HepG2 (cell line): ENCODE data around the gene TYMP. TPM values are rescaled to one million over a fixed set of nuclear protein-coding genes. Genes with fewer than 3 reads are reported as not detected.

Experiments used
- ATRX ChIP-seq: sonication (generic); formaldehyde crosslinking; IDR thresholded peaks from 2 replicates; pipeline ENCODE4 v1.4.0; 2020; ENCODE audit warnings: missing genetic modification reagents, borderline replicate concordance
- CC2D1A ChIP-seq: sonication (generic); formaldehyde crosslinking; IDR thresholded peaks from 2 replicates; pipeline ENCODE4 v1.8.1; 2023; ENCODE audit warnings: mild to moderate bottlenecking, missing genetic modification reagents
- ELF4 ChIP-seq: sonication (generic); formaldehyde crosslinking; IDR thresholded peaks from 2 replicates; pipeline ENCODE4 v1.5.0; 2020; ENCODE audit warnings: missing genetic modification reagents, mild to moderate bottlenecking, moderate library complexity, borderline replicate concordance
- FOXK1 ChIP-seq: sonication (generic); formaldehyde crosslinking; IDR thresholded peaks from 2 replicates; pipeline ENCODE4 v1.4.0; 2020; ENCODE audit warnings: low read depth, missing genetic modification reagents, borderline replicate concordance
- GABPA ChIP-seq, 2 experiments: IDR thresholded peaks; 2 replicates each; pipeline ENCODE4 v1.6.1; 2011 to 2016; ENCODE audit warnings: low read depth in 2 of 2, low read length in 1 of 2, missing biosample characterization in 1 of 2, missing genetic modification characterization in 1 of 2
- GABPB1 ChIP-seq: IDR thresholded peaks from 2 replicates; pipeline ENCODE4 v1.6.1; 2016; ENCODE audit warnings: mild to moderate bottlenecking, missing genetic modification reagents, moderate library complexity, missing compliant biosample characterization
- GATAD2A ChIP-seq: IDR thresholded peaks from 2 replicates; pipeline ENCODE4 v1.6.1; 2016
- HIVEP1 ChIP-seq: sonication (generic); formaldehyde crosslinking; IDR thresholded peaks from 2 replicates; pipeline ENCODE4 v1.4.0; 2020; ENCODE audit warnings: mild to moderate bottlenecking, missing genetic modification reagents
- IRF2 ChIP-seq: IDR thresholded peaks from 2 replicates; pipeline ENCODE4 v1.6.1; 2018; ENCODE audit warnings: missing genetic modification reagents, missing compliant biosample characterization
- KLF12 ChIP-seq: sonication (generic); formaldehyde crosslinking; IDR thresholded peaks from 2 replicates; pipeline ENCODE4 v1.4.0; 2020; ENCODE audit warnings: missing genetic modification reagents, borderline replicate concordance
- MXI1 ChIP-seq: IDR thresholded peaks from 3 replicates; pipeline ENCODE4 v1.6.1; 2012; ENCODE audit warnings: low read depth, low read length, inconsistent platforms, borderline replicate concordance
- NFE2L1 ChIP-seq: sonication (generic); formaldehyde crosslinking; IDR thresholded peaks from 2 replicates; pipeline ENCODE4 v1.4.0; 2020; ENCODE audit warnings: missing genetic modification reagents, mild to moderate bottlenecking, borderline replicate concordance
- PRPF4 ChIP-seq: fragments of 200-400 bp; formaldehyde crosslinking; IDR thresholded peaks from 2 replicates; pipeline ENCODE4 v1.6.1; 2016; ENCODE audit warnings: low read length, low read depth; ENCODE audit not compliant: poor library complexity, severe bottlenecking
- RBFOX2 ChIP-seq: fragments of 200-400 bp; formaldehyde crosslinking; IDR thresholded peaks from 2 replicates; pipeline ENCODE4 v1.6.1; 2017; ENCODE audit warnings: low read depth, mild to moderate bottlenecking, low read length
- RFX5 ChIP-seq: IDR thresholded peaks from 2 replicates; pipeline ENCODE4 v1.6.1; 2011; ENCODE audit warnings: low read depth, low read length, improper control_type of control experiment
- RXRA ChIP-seq: sonication (generic); formaldehyde crosslinking; IDR thresholded peaks from 2 replicates; pipeline ENCODE4 v1.5.1; 2020; ENCODE audit warnings: missing genetic modification reagents
- SMAD9 ChIP-seq: sonication (generic); formaldehyde crosslinking; IDR thresholded peaks from 2 replicates; pipeline ENCODE4 v1.5.1; 2020; ENCODE audit warnings: mild to moderate bottlenecking, missing genetic modification reagents
- SSRP1 ChIP-seq: IDR thresholded peaks from 2 replicates; pipeline ENCODE4 v1.6.1; 2016; ENCODE audit warnings: control low read depth
- ZFP1 ChIP-seq: IDR thresholded peaks from 2 replicates; pipeline ENCODE4 v1.6.1; 2016
- ZNF205 ChIP-seq: IDR thresholded peaks from 2 replicates; pipeline ENCODE4 v1.6.1; 2018; ENCODE audit warnings: missing biosample characterization, missing genetic modification reagents
- ZNF256 ChIP-seq: sonication (generic); formaldehyde crosslinking; conservative IDR thresholded peaks from 2 replicates; pipeline ENCODE4 v1.4.0; 2020; ENCODE audit warnings: missing genetic modification reagents
- ZNF331 ChIP-seq: sonication (generic); formaldehyde crosslinking; IDR thresholded peaks from 2 replicates; pipeline ENCODE4 v1.4.0; 2020; ENCODE audit warnings: missing genetic modification reagents
- ZNF33A ChIP-seq: sonication (generic); formaldehyde crosslinking; IDR thresholded peaks from 2 replicates; pipeline ENCODE4 v1.5.1; 2020; ENCODE audit warnings: missing genetic modification reagents, mild to moderate bottlenecking, moderate library complexity, borderline replicate concordance
- ZNF430 ChIP-seq: sonication (generic); formaldehyde crosslinking; IDR thresholded peaks from 2 replicates; pipeline ENCODE4 v1.9.0; 2021; ENCODE audit warnings: mild to moderate bottlenecking, missing genetic modification reagents
- ZNF563 ChIP-seq: sonication (generic); formaldehyde crosslinking; IDR thresholded peaks from 2 replicates; pipeline ENCODE4 v1.8.0; 2022; ENCODE audit warnings: mild to moderate bottlenecking, moderate library complexity, missing genetic modification reagents
- ZNF747 ChIP-seq: sonication (generic); formaldehyde crosslinking; IDR thresholded peaks from 2 replicates; pipeline ENCODE4 v1.8.1; 2023; ENCODE audit warnings: missing genetic modification reagents, mild to moderate bottlenecking, borderline replicate concordance
- polyA plus RNA-seq, 8 experiments: library from polyadenylated mRNA; depleted of rRNA in 3 of 8; stranded (reverse) in 7 of 8; unstranded in 1 of 8; fragments of >200 nt; fragmentation: Illumina TruSeq in 4 of 8; extraction: Trizol in 4 of 8; gene quantifications; 2 replicates each; pipeline versions ENCODE4 v1.2.1 to v1.2.3, GENCODE V29; 2011 to 2016; ENCODE audit warnings: low read depth in 4 of 8, missing spikeins in 1 of 8, mixed read lengths in 1 of 8; ENCODE audit not compliant: insufficient read depth in 1 of 8
- total RNA-seq, 5 experiments: library from RNA; depleted of rRNA; stranded (reverse); fragments of >200 nt; fragmentation: Illumina TruSeq; extraction: Trizol; gene quantifications; 2 replicates each; pipeline ENCODE4 v1.2.3, GENCODE V29; 2016; ENCODE audit warnings: low read depth in 1 of 5
- TF ChIP-seq, protein P1 (sequence below): sonication (generic); formaldehyde crosslinking; IDR thresholded peaks from 2 replicates; pipeline ENCODE4 v1.4.0; 2020; ENCODE audit warnings: mild to moderate bottlenecking, missing genetic modification reagents
- TF ChIP-seq, protein P2 (sequence below): sonication (generic); formaldehyde crosslinking; IDR thresholded peaks from 2 replicates; pipeline ENCODE4 v1.4.0; 2020; ENCODE audit warnings: missing genetic modification reagents, borderline replicate concordance

TYMP gene
- total and polyA plus RNA-seq, 2 of the 13 experiments (the other 11 are each of a cell fraction or from before 2014, with no cell fraction given): 3.9 to 4.3 TPM

DNA sequence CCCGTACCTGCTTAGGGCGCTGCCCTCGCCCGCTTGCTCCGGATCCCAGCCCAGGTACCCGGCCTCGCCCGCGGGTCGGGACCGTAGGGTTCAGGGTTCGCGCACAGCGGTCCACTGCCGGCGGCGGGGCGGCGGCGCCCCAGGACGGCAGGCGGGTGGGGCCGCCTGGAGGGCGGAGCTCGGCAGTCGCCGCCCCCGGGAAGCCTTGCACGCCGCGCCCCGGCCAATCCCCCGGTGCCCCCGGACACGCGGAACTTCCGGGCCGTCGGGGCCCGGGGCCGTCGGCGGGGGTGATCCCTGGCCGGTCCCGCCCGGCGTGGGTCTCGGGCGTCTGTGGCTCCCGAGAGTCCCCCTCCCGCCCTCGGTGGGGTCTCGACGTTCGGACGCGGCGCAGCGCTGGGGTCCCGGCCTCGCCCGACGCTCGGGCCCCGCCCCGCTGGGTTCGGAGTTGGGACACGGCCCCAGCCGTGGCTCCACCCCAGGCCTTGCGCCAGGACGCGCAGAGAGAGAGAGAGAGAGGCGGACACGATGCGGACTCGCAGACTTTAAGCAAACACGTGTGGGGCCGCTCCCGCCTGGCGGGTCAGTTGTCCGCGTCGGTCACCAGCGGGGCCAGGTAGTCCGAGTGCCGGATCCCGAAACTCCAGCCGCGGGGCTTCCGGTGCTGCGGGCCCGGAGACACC, at the start of gene TYMP (continued):
- TF ChIP-seq, protein P1, sequence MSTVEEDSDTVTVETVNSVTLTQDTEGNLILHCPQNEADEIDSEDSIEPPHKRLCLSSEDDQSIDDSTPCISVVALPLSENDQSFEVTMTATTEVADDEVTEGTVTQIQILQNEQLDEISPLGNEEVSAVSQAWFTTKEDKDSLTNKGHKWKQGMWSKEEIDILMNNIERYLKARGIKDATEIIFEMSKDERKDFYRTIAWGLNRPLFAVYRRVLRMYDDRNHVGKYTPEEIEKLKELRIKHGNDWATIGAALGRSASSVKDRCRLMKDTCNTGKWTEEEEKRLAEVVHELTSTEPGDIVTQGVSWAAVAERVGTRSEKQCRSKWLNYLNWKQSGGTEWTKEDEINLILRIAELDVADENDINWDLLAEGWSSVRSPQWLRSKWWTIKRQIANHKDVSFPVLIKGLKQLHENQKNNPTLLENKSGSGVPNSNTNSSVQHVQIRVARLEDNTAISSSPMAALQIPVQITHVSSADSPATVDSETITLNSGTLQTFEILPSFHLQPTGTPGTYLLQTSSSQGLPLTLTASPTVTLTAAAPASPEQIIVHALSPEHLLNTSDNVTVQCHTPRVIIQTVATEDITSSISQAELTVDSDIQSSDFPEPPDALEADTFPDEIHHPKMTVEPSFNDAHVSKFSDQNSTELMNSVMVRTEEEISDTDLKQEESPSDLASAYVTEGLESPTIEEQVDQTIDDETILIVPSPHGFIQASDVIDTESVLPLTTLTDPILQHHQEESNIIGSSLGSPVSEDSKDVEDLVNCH: no peak
- TF ChIP-seq RFX5 (no peak), MXI1 (no peak; the same call in 2 of the 3 replicates), IRF2 (CRISPR knock-in tag) (0 out of 2 replicates have a peak, but pooled peaks have one; percentile 61), ZNF747 (CRISPR knock-in tag) (no peak), ZNF33A (0 out of 2 replicates have a peak, but pooled peaks have one; percentile 12), NFE2L1 (CRISPR knock-in tag) (no peak), RBFOX2 (peak; percentile 84), ZNF563 (CRISPR knock-in tag) (peak; percentile 87), SSRP1 (CRISPR knock-in tag) (no peak), CC2D1A (CRISPR knock-in tag) (no peak), ZNF256 (CRISPR knock-in tag) (peak; percentile 56; the same call in 1 of the 2 replicates), HIVEP1 (CRISPR knock-in tag) (peak; percentile 31; the same call in 1 of the 2 replicates), ZNF430 (CRISPR knock-in tag) (peak; percentile 66), ZNF205 (CRISPR knock-in tag) (0 out of 2 replicates have a peak, but pooled peaks have one; percentile 44), GATAD2A (CRISPR knock-in tag) (0 out of 2 replicates have a peak, but pooled peaks have one; percentile 46), KLF12 (peak; percentile 78), ZNF331 (CRISPR knock-in tag) (0 out of 2 replicates have a peak, but pooled peaks have one; percentile 45), ATRX (CRISPR knock-in tag) (no peak), FOXK1 (CRISPR knock-in tag) (peak; percentile 21; the same call in 1 of the 2 replicates), SMAD9 (CRISPR knock-in tag) (no peak), PRPF4 (no peak), GABPB1 (CRISPR knock-in tag) (peak; percentile 71; the same call in 1 of the 2 replicates), ZFP1 (no peak), RXRA (CRISPR knock-in tag) (peak; percentile 75), GABPA (IDR thresholded peaks at IDR 0.05; ENCODE audit: low read depth, low read length) (no peak), GABPA (CRISPR knock-in tag; IDR thresholded peaks at IDR 0.05; ENCODE audit: low read depth) (no peak; the same call in 1 of the 2 replicates), ELF4 (CRISPR knock-in tag) (no peak)
- TF ChIP-seq, protein P2, sequence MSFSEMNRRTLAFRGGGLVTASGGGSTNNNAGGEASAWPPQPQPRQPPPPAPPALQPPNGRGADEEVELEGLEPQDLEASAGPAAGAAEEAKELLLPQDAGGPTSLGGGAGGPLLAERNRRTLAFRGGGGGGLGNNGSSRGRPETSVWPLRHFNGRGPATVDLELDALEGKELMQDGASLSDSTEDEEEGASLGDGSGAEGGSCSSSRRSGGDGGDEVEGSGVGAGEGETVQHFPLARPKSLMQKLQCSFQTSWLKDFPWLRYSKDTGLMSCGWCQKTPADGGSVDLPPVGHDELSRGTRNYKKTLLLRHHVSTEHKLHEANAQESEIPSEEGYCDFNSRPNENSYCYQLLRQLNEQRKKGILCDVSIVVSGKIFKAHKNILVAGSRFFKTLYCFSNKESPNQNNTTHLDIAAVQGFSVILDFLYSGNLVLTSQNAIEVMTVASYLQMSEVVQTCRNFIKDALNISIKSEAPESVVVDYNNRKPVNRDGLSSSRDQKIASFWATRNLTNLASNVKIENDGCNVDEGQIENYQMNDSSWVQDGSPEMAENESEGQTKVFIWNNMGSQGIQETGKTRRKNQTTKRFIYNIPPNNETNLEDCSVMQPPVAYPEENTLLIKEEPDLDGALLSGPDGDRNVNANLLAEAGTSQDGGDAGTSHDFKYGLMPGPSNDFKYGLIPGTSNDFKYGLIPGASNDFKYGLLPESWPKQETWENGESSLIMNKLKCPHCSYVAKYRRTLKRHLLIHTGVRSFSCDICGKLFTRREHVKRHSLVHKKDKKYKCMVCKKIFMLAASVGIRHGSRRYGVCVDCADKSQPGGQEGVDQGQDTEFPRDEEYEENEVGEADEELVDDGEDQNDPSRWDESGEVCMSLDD: peak; percentile 70
